GM20431 (cell line): Measurements from ENCODE around the gene NCOA3.
"Not testable (repeated sequence)": the region's sequence is repeated elsewhere in the genome, so short reads cannot be mapped to it uniquely, and the experiment has no call there.

Experiments
- in situ Hi-C: fragments of 300-500 bp; cut with MseI, MboI; formaldehyde crosslinking; loops from one replicate; pipeline ENCODE4 v1.15.0; 2020; ENCODE audit warnings: low sequenced_read_pairs; ENCODE audit not compliant: unreplicated experiment

The NCOA3 gene

GRCh38 chr20:47501482-47502270 is at the start of gene NCOA3:
NCOA3 (plus strand) TSS chr20:47501887; CDS start chr20:47622248, 120,361 bp downstream.
- in situ Hi-C loops: loop anchor here (25.0 kb wide), 1 partner anchor 111 kb away; no protein-coding TSS in a partner anchor

GRCh38 chr20:47452736-47453161 is 48.9 kb upstream of the NCOA3 start:
- in situ Hi-C loops: no loop called here

- in situ Hi-C loops: no loop called here
These were observed 48.4 kb upstream of the NCOA3 start for GRCh38 chr20:47453167-47453782.

- in situ Hi-C loops: no loop called here
These were observed 47.2 kb upstream of the NCOA3 start for GRCh38 chr20:47454298-47455132.

- in situ Hi-C loops: no loop called here
These were observed 46.3 kb upstream of the NCOA3 start for GRCh38 chr20:47455133-47456040.

- in situ Hi-C loops: no loop called here
These were observed 45.6 kb upstream of the NCOA3 start for GRCh38 chr20:47456041-47456537.

- in situ Hi-C loops: no loop called here
These were observed 44.5 kb upstream of the NCOA3 start for GRCh38 chr20:47456952-47457724.

DNA sequence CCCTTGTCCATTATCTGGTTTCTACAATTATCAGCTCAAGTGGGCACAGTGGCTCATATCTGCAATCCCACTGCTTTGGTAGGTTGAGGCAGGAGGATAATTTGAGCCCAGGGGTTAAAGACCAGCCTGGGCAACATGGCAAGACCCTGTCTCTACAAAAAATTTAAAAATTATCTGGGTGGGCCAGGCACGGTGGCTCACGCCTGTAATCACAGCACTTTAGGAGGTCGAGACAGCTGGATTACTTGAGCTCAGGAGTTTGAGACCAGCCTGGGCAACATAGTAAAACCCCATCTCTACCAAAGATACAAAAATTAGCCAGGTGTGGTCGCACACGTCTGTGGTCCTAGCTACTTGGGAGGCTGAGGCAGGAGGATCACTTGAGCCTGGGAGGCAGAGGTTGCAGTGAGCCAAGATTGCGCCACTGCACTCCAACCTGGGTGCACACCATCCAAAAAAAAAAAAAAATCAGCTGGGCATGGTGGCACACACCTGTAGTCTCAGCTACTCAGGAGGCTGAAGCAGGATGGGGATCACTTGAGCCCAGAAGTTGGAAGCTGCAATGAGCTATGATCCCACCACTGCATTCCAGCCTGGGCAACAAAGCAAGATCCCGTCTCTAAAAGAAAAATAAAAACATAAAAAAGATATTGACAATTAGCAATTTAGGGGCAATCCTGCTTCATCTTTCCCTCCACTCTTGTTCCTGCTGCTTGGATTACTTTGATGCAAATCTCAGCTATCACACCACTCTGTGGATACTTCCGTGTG is 43.2 kb upstream of the NCOA3 start:
- in situ Hi-C loops: not testable (repeated sequence)

DNA sequence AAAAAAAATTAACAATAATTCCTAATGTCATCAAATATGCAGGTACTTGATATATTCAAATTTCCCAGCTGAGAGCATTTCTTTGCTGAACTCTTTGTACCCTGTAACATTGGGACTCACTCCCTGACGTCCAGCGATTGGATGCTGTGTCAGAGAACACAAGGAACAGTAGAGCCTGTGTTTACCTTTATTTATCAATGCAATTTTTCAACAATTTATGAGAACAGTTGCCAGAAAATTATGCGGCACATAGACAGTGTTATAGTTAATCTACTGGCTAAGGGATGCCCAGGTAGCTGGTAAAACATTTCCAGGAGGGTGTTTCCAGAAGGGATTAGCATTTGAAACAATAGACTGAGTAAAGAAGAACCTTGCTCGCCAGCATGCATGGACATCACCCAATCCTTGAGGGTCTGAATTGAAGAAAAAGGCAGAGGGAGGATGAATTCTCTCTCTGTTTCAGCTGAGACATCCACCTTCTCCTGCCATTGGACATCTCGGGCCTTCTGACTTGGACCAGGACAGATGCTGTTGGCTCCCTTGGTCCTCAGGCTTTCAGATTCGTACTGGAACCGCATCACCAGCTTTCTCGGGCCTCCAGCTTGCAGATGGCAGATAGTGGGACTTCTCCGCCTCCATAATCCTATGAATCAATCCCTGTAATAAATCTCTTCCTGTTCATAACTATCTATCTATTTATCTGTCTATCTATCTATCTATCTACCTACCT is 42.2 kb upstream of the NCOA3 start:
- in situ Hi-C loops: no loop called here

- in situ Hi-C loops: not testable (repeated sequence)
These were observed 41.0 kb upstream of the NCOA3 start for GRCh38 chr20:47460761-47461112.

DNA sequence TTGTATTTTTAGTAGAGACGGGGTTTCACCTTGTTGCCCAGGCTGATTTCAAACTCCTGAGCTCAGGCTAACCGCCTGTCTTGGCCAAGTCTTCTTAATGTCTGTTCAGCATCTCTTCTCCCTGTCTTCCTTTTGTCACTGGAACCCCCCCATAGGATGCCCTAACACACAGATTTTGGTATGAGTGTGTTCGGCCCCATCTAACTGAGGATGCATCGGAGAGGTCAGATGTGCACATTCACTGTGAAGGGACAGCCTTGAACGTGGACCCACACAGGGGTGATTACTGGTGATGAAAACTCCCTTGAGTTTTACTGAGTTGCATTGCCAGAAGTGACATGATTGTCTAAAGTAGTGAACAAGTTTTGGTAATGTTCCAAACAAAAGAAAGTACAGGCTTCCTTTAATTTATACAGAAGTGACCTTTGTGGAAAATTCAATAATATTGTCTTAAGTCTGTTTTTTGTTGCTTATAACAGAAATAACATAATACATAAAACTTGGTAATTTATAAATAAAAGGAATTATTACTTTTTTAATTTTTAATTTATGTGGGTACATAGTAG is 40.5 kb upstream of the NCOA3 start:
- in situ Hi-C loops: no loop called here

- in situ Hi-C loops: not testable (repeated sequence)
These were observed 39.8 kb upstream of the NCOA3 start for GRCh38 chr20:47461906-47462305.

DNA sequence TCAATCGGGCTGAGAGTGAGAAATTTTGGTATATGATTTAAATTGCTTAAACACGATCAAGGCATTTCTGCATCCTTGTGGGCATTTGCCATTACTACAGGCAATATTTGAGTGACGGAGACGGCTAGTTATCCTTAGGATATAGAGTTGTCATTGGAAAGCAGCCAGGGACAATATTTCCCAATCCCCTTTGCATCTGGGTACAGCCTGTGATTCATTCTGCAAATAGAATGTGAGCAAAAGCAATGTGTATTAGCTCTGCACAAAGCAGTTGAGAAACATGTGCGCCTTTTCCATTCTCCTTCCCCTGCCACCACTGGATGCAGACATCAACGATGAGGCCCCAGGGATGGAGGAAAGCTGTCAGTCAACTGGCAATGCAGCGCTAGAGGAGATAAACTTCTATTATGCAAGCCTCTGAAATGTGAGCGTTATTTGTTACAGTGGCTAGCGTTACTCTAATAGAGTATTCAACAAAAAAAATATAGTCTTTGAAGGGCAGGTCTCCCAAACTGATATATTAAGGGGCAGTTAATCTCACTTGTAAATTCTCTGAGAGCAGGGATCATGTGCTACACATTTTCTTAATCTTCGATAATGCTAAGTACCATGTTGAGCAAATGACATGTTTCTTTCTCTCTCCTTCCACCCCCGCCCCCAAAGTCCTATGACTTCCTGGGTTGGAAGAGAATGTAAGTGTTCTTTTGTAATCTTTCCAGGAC is 37.1 kb upstream of the NCOA3 start:
- in situ Hi-C loops: no loop called here

DNA sequence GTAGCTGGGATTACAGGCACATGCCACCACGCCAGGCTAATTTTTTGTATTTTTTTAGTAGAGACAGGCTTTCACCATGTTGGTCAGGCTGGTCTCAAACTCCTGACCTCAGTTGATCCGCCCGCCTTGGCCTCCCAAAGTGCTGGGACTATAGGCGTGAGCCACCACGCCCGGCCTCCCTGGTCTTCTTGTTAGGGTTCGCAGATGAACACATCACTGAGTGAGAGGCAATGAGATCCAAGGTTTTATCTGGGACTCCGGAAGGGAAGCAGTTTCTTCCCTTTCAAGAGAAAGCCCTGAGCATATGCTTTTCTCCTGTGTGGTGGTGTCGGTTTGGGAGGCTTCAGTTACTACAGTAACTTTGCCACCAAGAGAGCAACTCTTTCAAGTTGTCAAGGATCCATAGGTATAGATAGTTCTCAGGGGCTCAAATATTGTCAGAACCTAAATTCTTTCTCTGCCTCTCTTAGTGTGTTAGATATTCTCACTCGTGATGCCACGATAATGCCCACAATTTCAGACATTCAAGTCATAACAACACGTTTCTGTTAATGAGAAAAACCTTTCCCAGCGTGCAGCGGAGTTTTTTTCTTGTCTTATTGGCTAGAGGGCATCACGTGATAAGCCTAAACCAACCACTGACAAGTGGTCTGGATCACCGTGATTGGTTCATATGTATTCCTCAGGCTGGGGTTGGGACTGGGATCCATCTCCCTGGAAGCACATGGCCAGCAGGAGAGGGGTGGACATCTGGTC is 36.2 kb upstream of the NCOA3 start:
- in situ Hi-C loops: no loop called here

GRCh38 chr20:47466213-47466612 is 35.5 kb upstream of the NCOA3 start:
- in situ Hi-C loops: no loop called here
